Stimulated activated CD4-positive, alpha-beta T cell treated with anti-CD3 and anti-CD28 coated beads, Interleukin-1b, Interleukin-23, amount 100 ng/mL, for 1 hour (primary cell): Measurements from ENCODE around the gene TTC31.
"Not testable (repeated sequence)": the region's sequence is repeated elsewhere in the genome, so short reads cannot be mapped to it uniquely, and the experiment has no call there.

Experiments
- DNase-seq, 2 donors: peaks; one replicate each; pipeline ENCODE4 v3.0.0-alpha.2; 2020; ENCODE audit warnings: low read depth in 2 of 2

Gene TTC31

GRCh38 chr2:74482801-74483674 is at the start of gene TTC31, which contains the start of gene CCDC142:
Gene TTC31, plus strand, starts transcription at chr2:74483081. Its CDS starts 15 bp downstream, at chr2:74483096.
Gene CCDC142, minus strand, starts transcription at chr2:74482998. Its CDS starts 161 bp downstream, at chr2:74482837.
- DNase-seq = peak; percentile 81 to 83

DNA sequence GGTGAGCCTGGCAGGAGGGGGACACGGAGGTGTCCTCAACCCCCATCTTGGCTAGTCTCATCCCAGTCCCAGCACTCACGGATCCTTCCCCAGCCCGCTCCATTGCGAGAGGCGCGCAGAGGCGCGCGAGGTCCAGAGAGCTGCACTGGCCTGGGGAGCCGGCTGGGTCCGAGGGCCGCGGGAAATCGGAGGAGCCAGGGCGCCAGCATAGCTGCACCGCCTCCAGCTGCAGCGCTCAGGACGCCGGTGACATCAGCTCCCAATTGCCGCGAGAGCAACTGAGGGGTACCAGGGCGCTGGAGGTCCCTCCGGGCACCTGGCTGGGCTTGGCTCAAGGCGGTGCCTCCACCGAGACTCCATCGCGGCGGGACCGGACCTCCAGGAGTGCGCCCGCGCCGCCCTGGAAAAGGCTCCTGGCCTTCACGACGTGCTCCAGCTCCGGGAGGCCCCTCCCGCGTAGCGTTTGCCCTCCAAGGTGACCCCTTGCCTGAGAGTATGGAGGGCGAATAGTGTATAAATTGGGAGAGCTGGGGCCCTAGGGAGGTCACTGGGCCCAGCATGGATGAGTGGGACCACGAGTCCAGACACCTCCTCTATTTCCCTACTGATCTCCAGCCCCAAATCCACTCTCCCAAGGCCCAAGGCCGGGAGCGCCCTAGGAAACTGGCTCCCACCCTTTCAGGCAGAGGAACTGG is 46.6 kb upstream of the TTC31 start:
- no peak for DNase-seq

GRCh38 chr2:74436848-74437695 is 45.8 kb upstream of the TTC31 start:
- DNase-seq = no peak

GRCh38 chr2:74438248-74438647 is 44.6 kb upstream of the TTC31 start:
- no peak for DNase-seq

DNA sequence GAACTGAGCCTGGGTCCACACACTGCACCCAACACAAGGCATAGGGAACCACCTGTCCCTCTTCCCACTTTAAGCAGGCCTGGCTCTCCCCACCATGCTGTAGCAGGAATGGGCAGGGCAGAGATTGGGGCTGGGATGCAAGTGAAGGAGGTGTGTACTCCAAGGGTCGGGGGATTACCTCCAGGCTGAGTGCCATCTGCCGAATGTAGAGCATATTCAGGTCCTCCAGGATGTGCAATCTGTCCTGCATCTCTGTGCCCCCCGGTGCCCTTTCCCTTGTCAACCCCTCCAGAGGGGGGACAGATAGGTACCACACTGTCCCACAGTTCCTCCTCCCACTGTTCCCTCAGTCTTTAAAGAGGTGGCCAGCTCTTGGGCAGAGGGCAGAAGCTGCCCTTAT is 43.5 kb upstream of the TTC31 start:
- no peak for DNase-seq

GRCh38 chr2:74439803-74440377 is 43.0 kb upstream of the TTC31 start:
- no peak for DNase-seq

- no peak for DNase-seq
Measured at GRCh38 chr2:74440378-74441169, 42.3 kb upstream of the TTC31 start.

- no peak for DNase-seq
Measured at GRCh38 chr2:74441170-74441689, 41.7 kb upstream of the TTC31 start.

DNA sequence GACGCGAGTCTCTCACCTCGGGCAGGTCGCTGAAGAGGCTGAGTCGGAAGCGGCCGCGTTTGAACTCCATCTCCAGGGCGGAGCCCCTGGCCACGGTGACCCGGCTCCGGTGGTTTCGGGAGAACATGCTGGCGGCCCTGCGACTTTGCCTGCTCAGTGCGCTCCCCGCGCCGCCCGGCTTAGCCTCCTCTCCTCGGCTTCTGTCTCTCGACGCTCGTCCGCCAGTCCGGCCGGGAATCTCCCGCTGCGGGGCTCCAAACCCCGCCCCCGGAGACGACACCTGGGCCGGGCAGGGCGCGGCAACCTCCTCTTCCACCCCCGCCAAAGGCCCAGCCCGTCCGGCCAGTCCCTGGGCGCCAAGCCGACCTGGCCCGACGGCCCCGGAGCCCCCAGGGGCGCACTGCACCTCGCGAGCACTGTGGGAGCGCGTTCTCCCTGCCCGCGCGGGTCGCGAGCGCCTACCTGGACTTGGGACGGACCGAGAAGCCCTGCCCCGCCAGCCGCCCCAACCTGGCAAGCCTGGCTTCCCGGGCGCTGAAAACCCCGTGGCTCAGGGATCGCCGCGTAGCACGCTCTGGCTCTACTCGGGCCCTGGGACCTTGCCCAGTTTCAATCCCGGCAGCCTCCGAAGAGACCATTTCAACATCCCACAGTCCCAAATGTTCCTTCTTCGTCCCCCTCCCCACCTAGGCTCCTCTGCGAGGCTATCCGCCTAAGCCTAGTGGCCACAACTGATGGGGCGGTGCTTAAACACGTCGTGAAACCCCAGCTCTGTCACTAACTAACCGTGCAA is 41.0 kb upstream of the TTC31 start, which contains the start of gene RTKN:
Gene RTKN, minus strand, starts transcription at position 248 of the 793 bp plus-strand sequence. Its CDS starts 121 bp downstream, at position 127.
- DNase-seq = no peak

- DNase-seq = not testable (repeated sequence)
Measured at GRCh38 chr2:74442483-74443297, 40.2 kb upstream of the TTC31 start.

DNA sequence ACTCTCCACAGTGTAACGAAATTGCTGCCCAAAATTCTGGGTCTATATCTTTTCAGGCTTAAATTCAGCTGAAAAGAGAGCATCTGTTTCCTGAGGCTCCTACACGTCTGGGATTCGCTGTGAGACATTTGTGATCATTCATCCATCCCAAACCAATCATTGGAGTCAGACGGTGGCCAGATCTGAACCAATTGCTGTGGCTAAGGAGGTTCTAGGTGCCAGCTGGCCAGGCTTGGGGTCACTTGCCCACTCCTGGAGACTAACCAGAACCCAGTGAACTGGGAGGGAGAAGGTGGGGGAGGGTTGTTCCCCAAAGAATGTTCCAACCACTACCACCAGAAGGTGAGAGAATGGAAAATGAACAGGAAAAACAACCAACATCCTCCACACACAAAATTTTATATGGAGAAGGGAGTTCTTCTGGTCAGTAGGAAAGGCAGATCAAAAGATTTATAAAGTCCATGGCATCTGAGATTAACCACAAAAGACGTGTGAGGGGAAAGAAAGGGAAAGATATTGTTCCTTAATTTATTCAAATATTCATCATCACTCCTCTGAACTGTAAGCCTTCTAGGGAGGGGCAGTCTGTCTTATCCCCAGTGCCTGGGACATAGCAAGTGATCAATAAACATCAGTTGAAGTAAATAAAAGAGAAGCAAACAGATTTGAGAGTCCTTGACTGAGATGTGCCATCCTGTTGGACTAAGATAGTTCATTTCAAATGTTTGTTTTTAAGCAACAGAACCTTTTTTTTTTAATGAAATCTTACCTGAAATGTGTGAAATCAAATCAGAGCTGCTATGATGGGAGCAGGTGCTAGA is 38.2 kb upstream of the TTC31 start:
- no peak for DNase-seq

- DNase-seq = no peak
Measured at GRCh38 chr2:74447230-74447999, 35.5 kb upstream of the TTC31 start.

- no peak for DNase-seq
Measured at GRCh38 chr2:74448771-74449170, 34.1 kb upstream of the TTC31 start.

DNA sequence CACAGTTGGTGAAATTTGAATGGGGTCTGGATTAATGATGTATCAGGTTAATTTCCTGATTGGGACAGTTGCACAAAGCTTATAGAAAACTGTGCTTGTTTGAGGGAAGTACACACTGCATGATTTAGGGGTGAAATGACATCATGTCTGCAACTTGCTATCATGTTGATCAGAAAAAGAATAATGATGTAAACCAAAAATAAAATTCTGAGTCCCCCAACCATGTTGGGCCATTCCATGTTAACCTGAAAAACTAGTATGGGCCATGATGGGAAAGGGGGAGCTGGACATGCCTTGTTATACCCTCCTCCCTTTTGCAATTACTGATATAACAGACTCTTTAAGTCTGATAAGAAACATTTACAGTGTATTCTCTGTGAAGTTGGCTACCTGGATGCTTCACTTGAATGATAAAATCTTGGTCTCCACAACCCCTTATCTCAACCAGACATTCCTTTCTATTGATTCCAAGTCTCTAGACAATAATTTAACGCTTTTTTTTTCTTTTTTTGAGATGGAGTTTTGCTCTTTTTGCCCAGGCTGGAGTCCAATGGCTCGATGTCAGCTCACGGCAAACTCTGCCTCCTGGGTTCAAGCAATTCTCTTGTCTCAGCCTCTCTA is 32.2 kb upstream of the TTC31 start:
- DNase-seq = no peak

DNA sequence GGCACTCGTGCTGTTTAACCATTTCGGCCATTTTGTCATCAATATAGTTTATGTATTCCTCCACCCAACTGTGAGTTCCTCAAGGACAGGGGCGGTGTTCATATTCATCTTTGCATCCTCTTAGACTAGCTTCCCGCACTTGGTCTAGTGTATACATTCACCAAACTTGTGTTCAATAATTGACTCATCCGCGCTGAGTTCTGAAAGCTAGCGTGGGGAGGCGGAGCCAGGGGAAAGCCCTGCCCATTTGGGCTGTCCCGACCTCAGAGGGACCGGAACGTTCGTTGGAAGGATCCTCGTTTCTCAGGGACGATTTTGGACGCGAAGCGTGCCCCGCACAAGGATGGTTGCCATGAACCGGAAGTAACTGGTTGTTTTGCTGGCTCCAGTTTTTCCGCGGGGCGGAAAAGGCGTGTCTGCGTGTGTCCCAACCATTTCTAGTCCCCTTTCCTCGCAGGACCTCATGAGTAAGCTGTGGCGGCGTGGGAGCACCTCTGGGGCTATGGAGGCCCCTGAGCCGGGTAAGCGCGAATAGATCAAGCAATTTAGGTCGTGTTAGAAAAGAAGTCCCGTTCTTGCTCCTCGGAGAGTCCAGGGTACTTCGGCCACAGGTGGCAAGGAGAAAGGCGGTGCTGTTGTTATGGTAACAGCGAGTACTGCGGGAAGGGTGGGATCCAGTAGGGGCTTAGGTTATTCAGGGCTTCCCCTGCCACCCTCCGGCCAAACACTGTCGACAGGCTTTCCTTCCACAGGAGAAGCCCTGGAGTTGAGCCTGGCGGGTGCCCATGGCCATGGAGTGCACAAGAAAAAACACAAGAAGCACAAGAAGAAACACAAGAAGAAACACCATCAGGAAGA is 28.0 kb upstream of the TTC31 start, which contains the start of gene INO80B:
Gene INO80B, plus strand, starts transcription at position 434 of the 858 bp plus-strand sequence. Its CDS starts 30 bp downstream, at position 464.
- DNase-seq = peak; percentile 93 to 94
